Lung (tissue), 12 donors: Measurements from ENCODE around the gene CPED1. TPM values are rescaled to one million over a fixed set of nuclear protein-coding genes. Genes with fewer than 3 reads are reported as not detected.

Source experiments
- ATAC-seq: fragments of 200-7000 bp; cut with Tn5 transposase; one replicate; pipeline ENCODE4 v1.9.1; 2020; ENCODE audit warnings: moderate number of reproducible peaks; ENCODE audit not compliant: insufficient read depth, low FRiP score
- DNase-seq, 3 donors: peaks; one replicate each; pipeline ENCODE4 v3.0.0-alpha.2; 2013 to 2017
- H3K27ac ChIP-seq, 2 donors: one replicate each; pipeline ENCODE4 v1.5.1; 2013; ENCODE audit warnings: mild to moderate bottlenecking in 2 of 2, moderate library complexity in 2 of 2, control low read depth in 1 of 2, inconsistent platforms in 1 of 2, low read depth in 1 of 2, low read length in 1 of 2
- H3K27me3 ChIP-seq, 3 donors: one replicate each; pipeline ENCODE4 v1.5.1; 2013; ENCODE audit warnings: low read length in 2 of 3; ENCODE audit not compliant: control insufficient read depth in 3 of 3, insufficient read depth in 3 of 3
- H3K36me3 ChIP-seq, 4 donors: one replicate each; pipeline ENCODE4 v1.5.1; 2013; ENCODE audit warnings: low read length in 4 of 4, mild to moderate bottlenecking in 1 of 4, moderate library complexity in 1 of 4; ENCODE audit not compliant: control insufficient read depth in 4 of 4, insufficient read depth in 4 of 4
- H3K4me1 ChIP-seq, 5 donors: one replicate each; pipeline ENCODE4 v1.5.1; 2013; ENCODE audit warnings: low read length in 5 of 5, mild to moderate bottlenecking in 2 of 5, moderate library complexity in 1 of 5; ENCODE audit not compliant: control insufficient read depth in 5 of 5, insufficient read depth in 5 of 5
- H3K4me3 ChIP-seq: one replicate; pipeline ENCODE4 v1.5.1; 2013; ENCODE audit warnings: mild to moderate bottlenecking, control low read depth, moderate library complexity
- H3K9ac ChIP-seq, 2 donors: one replicate each; pipeline ENCODE4 v1.5.1; 2013; ENCODE audit warnings: low read length in 2 of 2, control low read depth in 1 of 2; ENCODE audit not compliant: insufficient read depth in 1 of 2
- H3K9me3 ChIP-seq, 4 donors: one replicate each; pipeline ENCODE4 v1.5.1; 2013; ENCODE audit warnings: low read length in 3 of 4, mild to moderate bottlenecking in 1 of 4, moderate library complexity in 1 of 4; ENCODE audit not compliant: control insufficient read depth in 4 of 4, insufficient read depth in 3 of 4
- WGBS, 2 donors: extraction: QIAGEN DNeasy Blood & Tissue Kit; methylation state at CpG; one replicate each; pipeline ENCODE4 v1.1.7; 2013; 5-methylcytosine and 5-hydroxymethylcytosine counted together
- polyA plus RNA-seq, 2 donors: library from polyadenylated mRNA; stranded (reverse); fragments of 200-250 nt; gene quantifications; one replicate each; pipeline ENCODE4 v1.2.1, GENCODE V29; 2013
- total RNA-seq, 2 donors: library from RNA; depleted of rRNA in 1 of 2; stranded (reverse); fragments of >200 nt in 1 of 2; gene quantifications; one replicate each; pipeline ENCODE4 v1.2.1, GENCODE V29; 2014 to 2021
- TF ChIP-seq, protein P1 (sequence below): IDR thresholded peaks from 2 replicates; pipeline ENCODE4 v1.5.1; 2012; ENCODE audit warnings: mild to moderate bottlenecking; ENCODE audit errors: control extremely low read depth, extremely low read depth
- donor health status: control.
- donor health status: control.
- donor health status: Bipolar disorder and iron deficiency.
- donor health status: healthy.
- donor health status: DM: yes; HTN: yes; CAD: no.

CPED1 gene
- total and polyA plus RNA-seq, 4 donors = 1.8 to 32.3 (median 7.4) TPM

GRCh38 chr7:121020249-121020988 lies 31.9 kb downstream of the CPED1 start:
- ATAC-seq (peak; percentile 49), DNase-seq (peak in 2 of 3 donors; percentile 89)
- peaks cover 0 to 56% (median 10%) of the 10 kb centered on the region in 5 donors for H3K4me1 ChIP-seq
- H3K27ac ChIP-seq = peak overlapping the region in 1 of 2 donors; percentile 53
- H3K9me3 ChIP-seq = no peaks in the 10 kb centered on the region
- no peak overlapping the region for H3K4me3 ChIP-seq
- no peaks in the 10 kb centered on the region for H3K36me3 ChIP-seq
- TF ChIP-seq, protein P1, sequence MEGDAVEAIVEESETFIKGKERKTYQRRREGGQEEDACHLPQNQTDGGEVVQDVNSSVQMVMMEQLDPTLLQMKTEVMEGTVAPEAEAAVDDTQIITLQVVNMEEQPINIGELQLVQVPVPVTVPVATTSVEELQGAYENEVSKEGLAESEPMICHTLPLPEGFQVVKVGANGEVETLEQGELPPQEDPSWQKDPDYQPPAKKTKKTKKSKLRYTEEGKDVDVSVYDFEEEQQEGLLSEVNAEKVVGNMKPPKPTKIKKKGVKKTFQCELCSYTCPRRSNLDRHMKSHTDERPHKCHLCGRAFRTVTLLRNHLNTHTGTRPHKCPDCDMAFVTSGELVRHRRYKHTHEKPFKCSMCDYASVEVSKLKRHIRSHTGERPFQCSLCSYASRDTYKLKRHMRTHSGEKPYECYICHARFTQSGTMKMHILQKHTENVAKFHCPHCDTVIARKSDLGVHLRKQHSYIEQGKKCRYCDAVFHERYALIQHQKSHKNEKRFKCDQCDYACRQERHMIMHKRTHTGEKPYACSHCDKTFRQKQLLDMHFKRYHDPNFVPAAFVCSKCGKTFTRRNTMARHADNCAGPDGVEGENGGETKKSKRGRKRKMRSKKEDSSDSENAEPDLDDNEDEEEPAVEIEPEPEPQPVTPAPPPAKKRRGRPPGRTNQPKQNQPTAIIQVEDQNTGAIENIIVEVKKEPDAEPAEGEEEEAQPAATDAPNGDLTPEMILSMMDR = no peak
- H3K9ac ChIP-seq = no peak overlapping the region
- 96 to 97% methylated on average over 1 of the region's 1 CpG for WGBS, 2 donors
- H3K27me3 ChIP-seq = no peaks in the 10 kb centered on the region

GRCh38 chr7:121020989-121021969 lies 32.8 kb downstream of the CPED1 start:
- Histone ChIP-seq H3K27me3 (no peaks in the 10 kb centered on the region), H3K4me1 (peaks cover 0 to 56% (median 10%) of the 10 kb centered on the region in 5 donors), H3K4me3 (no peak overlapping the region), H3K36me3 (no peaks in the 10 kb centered on the region), H3K9me3 (peaks cover 0 to 5% (median 0%) of the 10 kb centered on the region in 4 donors), H3K9ac (no peak overlapping the region), H3K27ac (no peak overlapping the region)
- WGBS, 2 donors = 67 to 74% methylated on average over 5 of the region's 5 CpGs
- no peak for ATAC-seq
- TF ChIP-seq, protein P1 = no peak
- DNase-seq = peak in 2 of 3 donors; percentile 63 to 70

DNA sequence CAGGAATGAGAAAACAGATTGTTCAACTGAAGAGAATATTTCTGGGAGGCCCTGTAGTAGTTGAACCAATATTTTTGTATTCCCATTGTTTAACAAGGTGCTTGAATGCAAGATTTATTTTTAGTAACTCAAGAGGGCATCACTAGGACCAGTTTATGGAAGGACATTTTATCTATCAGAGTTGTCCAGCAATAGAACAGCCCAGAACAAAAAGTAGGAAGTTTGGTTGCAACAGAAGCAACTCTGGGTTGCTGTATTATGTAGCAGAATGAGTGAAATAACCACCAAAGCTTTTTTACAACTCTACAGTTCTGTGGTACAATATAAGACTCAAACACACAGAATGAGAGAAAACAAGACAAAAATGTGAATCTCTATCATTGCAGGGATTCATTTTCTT lies 34.7 kb downstream of the CPED1 start:
- H3K9ac ChIP-seq = no peak overlapping the region
- H3K27ac ChIP-seq = peak overlapping the region in 1 of 2 donors; percentile 79
- DNase-seq (no peak), ATAC-seq (no peak)
- H3K4me1 ChIP-seq = peaks cover 0 to 52% (median 9%) of the 10 kb centered on the region in 5 donors
- no peak overlapping the region for H3K4me3 ChIP-seq
- no peaks in the 10 kb centered on the region for H3K36me3 ChIP-seq
- TF ChIP-seq, protein P1 = no peak
- H3K27me3 ChIP-seq = no peaks in the 10 kb centered on the region
- H3K9me3 ChIP-seq = peaks cover 0 to 5% (median 0%) of the 10 kb centered on the region in 4 donors
